Left colon (tissue), 2 donors: Measurements from ENCODE around the gene CD22. TPM values are rescaled to one million over a fixed set of nuclear protein-coding genes. Genes with fewer than 3 reads are reported as not detected.
A peak's percentile ranks its signal among the peaks of the same experiment; 100 is the strongest.
"Not testable (repeated sequence)": the region's sequence is repeated elsewhere in the genome, so short reads cannot be mapped to it uniquely, and the experiment has no call there.

Source experiments
- ATAC-seq: fragments of 200-7000 bp; cut with Tn5 transposase; one replicate; pipeline ENCODE4 v1.9.1; 2020; ENCODE audit warnings: mild to moderate bottlenecking, moderate library complexity
- DNase-seq, 2 donors: peaks; one replicate each; pipeline ENCODE4 v3.0.0-alpha.2; 2020
- intact Hi-C, 2 donors: fragments of 100-400 bp; cut with DNase I in 1 of 2; cut with micrococcal nuclease in 1 of 2; formaldehyde crosslinking; loops; one replicate each; pipeline versions ENCODE4 v1.11.2 to v1.14.0; 2022; cut with DNase I, micrococcal nuclease
- long read RNA-seq: library from polyadenylated mRNA; unstranded; transcript quantifications from one replicate; pipeline ENCODE4 v2.0.0, GENCODE V29; 2021
- total RNA-seq, 2 donors: library from RNA; stranded (reverse); fragmentation: NEBNext Ultra II Directional; extraction: Animal tissue kit (Norgen Biotek cat#: 25700); gene quantifications; one replicate each; pipeline ENCODE4 v1.2.1, GENCODE V29; 2021
- donor health status: DM: no; HTN: no; CAD: no.
- donor health status: DM: yes; HTN: yes; CAD: no.

Gene CD22
- total RNA-seq, result 1 to 10 TPM; 2.5 to 3.2 TPM
- long read RNA-seq, result 0 reads

DNA sequence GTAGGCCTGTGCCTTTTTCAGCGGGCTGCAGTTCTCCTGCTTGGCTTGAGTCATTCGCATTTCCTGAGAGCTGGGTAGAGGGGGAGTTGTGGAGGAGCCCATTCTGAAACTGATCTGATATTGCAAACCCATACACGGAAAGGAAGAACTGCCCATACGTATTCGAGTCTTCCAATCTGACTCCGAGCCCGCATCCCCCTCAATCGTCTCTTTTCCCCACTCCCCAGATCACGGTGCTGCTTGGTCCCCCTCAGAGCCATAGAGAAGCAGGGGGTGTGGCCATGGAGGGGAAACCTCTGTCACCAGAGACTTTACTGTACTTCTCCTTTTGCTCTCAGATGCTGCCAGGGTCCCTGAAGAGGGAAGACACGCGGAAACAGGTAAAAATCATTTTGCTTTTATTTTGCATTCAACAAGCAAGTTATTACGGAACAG is at the start of gene CD22:
CD22 (plus strand) TSS at position 337 of the 435 bp plus-strand sequence. CDS start 2,854 bp downstream, outside the sequence.
- ATAC-seq, result no peak
- intact Hi-C loops, result no loop called here
- peak in 1 of 2 donors; percentile 35 for DNase-seq

GRCh38 chr19:35279374-35279773 is 49.6 kb upstream of the CD22 start:
- ATAC-seq (no peak), DNase-seq (no peak)
- intact Hi-C loops, result loop anchor here in 1 of 2 donors (10.0 kb wide), 1 partner anchor 135 kb away; the partner anchor contains the start of gene FXYD7

DNA sequence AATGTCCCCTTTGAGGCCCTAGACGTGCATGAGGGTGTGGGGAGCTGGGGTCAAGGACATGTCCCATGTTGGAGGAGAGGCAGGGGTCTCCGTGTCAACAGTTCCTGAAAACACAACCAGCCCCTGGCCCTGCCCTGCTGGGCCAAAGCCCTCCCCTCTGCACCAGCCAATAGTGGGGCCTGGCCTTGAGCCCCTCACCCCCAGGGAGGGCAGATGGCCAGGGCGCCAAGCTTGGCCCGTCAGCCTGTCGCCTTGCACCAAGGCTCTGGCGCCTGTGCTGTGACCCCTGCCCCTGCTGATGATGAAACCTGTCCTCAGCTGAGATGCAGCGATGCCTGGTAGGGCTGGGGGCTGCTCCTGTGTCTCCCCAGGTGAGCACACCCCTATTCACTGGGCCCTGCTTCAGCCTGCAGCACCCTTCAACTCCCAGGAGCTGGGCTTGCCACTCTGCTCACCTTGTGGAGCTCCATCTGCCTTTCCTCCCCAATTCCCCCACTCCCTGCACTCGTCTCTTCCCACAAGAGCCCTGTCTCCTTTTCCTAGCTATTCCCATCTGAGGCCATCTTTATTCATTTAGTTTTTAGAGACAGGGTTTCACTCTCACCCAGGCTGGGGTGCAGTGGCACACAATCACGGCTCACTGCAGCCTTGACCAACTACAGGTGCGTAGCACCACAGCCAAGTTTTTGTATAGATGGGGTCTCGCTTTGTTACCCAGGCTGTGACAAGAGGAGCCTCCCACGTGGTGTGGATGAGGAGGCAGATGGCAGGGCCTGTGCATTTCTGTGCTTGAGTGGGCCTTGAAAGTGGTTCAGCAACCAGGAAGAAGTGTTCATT is 48.8 kb upstream of the CD22 start:
- intact Hi-C loops, result loop anchor here in 1 of 2 donors (10.0 kb wide), 1 partner anchor 135 kb away; the partner anchor contains the start of gene FXYD7
- ATAC-seq (peak; percentile 11), DNase-seq (no peak)

- DNase-seq (no peak), ATAC-seq (no peak)
- intact Hi-C loops, result no loop called here
Observed at GRCh38 chr19:35281303-35281702, 47.7 kb upstream of the CD22 start.

DNA sequence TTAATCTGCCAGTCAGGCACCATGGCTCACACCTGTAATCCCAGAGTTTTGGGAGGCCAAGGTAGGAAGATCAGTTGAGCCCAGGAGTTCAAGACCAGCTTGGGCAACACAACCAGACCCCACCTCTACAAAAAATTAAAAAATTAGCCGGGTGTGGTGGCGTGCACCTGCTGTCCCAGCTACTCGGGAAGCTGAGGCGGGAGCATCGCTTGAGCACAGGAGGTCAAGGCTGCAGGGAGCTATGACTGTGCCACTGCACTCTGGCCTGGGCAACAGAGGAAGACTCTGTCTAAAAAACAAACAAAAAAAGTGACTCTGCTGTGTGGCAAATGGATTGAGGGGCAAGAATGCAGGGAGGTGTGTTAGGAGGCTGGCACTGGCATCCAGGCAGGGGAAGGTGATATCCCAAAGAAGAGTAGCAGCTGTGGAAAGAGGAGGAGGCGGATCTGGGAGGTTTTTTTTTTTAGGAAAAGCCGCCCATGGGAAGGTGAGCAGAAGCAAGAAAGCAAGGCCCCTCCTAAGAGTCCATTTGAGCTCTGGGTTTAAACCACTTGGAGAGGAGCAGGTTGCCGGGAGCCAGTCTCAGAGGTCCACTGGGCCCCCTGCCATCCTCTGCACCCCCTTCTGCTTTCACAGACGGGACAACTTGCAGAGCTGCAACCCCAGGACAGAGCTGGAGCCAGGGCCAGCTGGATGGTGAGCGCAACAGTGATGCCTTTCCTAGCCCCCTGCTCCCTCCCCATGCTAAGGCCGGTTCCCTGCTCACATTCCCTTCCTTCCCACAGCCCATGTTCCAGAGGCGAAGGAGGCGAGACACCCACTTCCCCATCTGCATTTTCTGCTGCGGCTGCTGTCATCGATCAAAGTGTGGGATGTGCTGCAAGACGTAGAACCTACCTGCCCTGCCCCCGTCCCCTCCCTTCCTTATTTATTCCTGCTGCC is 44.6 kb upstream of the CD22 start:
- intact Hi-C loops, result no loop called here
- ATAC-seq (no peak), DNase-seq (no peak)

DNA sequence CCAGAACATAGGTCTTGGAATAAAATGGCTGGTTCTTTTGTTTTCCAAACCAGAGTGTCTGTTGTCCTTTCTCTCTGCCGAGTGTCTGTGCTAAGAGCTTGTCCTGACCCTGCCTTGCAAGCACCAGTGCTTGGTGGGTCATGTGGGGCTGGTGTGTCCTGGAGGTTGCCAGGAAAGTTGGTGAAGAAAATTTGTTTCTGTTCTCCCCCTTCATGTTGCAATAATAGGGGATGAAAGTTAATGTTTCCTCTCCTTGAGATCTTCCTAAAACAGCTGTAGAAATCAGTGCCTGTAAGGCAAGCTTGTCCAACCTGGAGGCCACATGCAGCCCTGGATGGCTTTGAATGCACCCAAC is 43.9 kb upstream of the CD22 start:
- ATAC-seq, result no peak
- DNase-seq, result no peak
- intact Hi-C loops, result no loop called here

GRCh38 chr19:35285465-35285864 is 43.5 kb upstream of the CD22 start:
- intact Hi-C loops, DNase-seq, ATAC-seq: not testable (repeated sequence)

GRCh38 chr19:35286101-35286500 is 42.9 kb upstream of the CD22 start:
- DNase-seq, ATAC-seq, intact Hi-C loops: not testable (repeated sequence)

GRCh38 chr19:35287713-35288112 is 41.3 kb upstream of the CD22 start:
- intact Hi-C loops, result no loop called here

GRCh38 chr19:35288331-35288730 is 40.7 kb upstream of the CD22 start:
- DNase-seq (no peak), ATAC-seq (no peak)
- intact Hi-C loops, result no loop called here

More at GRCh38 chr19:35287713-35288112, 41.3 kb upstream of the CD22 start:
- DNase-seq (no peak), ATAC-seq (no peak)

DNA sequence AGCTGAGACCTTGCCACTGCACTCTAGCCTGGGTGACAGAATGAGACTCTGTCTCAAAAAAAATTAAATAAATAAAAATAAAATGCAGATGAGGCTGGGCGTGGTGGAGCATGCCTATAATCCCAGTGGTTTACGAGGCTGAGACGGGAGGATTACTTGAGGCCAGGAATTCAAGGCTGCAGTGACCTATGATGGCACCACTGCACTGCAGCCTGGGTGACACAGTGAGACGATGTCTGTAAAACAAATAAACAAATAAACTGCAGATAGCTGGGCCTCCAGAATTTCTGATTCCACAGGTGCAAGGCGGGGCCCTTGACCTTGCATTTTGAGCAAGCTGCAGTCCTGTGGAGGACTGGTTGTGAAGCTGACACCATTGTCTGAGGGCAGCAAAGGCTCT is 40.1 kb upstream of the CD22 start:
- intact Hi-C loops, result no loop called here
- ATAC-seq (no peak), DNase-seq (no peak)

DNA sequence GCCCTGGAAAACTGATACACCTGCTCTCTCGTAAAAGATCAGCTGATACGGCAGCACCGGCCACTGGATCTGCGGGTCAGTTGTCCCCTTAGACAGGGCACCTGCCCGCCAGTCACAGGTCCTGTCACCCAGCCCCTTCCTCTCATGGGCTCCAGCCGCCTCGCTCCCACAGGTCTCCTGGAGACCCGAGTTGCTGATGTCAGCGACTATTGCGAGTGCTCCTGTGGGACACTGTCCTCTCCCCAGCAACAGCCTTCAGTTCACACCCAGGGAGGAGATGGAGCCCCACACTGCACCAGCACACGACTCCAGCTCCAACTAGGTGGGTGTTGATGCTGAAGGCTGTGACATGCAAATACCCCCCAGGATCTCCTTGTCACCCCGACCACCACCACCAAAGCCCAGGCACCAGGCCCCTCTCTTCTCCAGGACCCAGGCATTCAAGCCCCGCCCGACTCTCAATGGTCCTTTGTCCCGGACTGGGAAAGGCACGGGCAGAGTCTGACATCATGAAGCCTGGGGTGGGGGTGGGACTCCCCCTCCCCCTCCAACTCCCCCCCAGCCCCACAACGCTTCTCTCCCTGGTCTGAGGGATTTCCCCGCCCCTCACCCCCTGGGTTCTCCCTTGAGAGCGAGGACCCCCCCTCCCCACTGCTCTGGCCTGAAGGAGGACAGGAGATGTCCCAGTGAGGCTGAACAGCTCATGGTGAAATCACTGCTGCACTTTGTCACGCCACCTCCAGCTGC is 38.4 kb upstream of the CD22 start:
- intact Hi-C loops, result no loop called here
- ATAC-seq, result no peak
- no peak for DNase-seq

DNA sequence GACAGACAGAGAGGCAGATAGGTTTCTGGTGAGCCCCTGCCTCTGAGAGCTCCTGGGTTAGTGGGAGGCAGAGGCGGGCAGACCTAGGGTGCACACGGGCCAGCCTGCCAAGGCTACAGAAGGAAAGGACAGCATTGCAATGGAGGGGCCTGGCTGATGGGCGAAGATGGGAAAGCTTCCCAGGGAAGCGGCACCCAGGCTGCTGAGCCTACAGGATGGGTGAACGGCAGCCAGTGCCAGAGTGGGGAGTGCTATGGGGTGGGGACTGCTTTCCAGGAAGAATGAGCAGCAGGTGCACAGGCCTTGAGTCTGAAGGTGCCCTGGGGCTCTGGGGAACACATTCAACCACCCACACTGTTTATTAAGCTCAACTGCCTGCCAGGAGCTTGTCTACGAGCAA is 37.7 kb upstream of the CD22 start:
- intact Hi-C loops, result no loop called here
- no peak for ATAC-seq
- DNase-seq, result no peak

- intact Hi-C loops, result no loop called here
- DNase-seq, result no peak
- no peak for ATAC-seq
Observed at GRCh38 chr19:35291916-35292315, 37.1 kb upstream of the CD22 start, which contains the start of gene MAG. Gene MAG (plus strand): TSS chr19:35292161. CDS start chr19:35295409, 3,248 bp downstream.

- ATAC-seq, result no peak
- intact Hi-C loops, result no loop called here
- DNase-seq, result no peak
Observed at GRCh38 chr19:35292421-35293362, 36.3 kb upstream of the CD22 start.

DNA sequence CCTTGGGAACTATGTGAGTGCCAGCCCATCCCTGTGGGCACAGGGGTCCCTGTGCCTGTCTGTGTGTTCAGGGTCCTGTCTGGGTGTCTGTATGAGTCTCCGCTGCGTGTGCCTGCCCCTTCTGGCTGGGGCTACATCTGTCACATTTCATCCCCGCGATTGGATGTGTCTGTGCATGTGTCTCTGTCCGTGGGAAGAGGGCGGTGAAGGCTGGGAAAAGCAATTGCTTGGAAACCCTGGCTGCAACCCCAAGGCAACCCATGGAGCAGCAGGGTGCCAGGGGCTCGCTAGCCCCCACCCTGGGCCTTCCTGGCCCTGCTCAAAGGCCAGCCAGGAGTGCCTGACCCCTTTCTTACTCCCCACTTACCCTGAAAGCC is 35.6 kb upstream of the CD22 start:
- no peak for DNase-seq
- intact Hi-C loops, result no loop called here
- ATAC-seq, result no peak

DNA sequence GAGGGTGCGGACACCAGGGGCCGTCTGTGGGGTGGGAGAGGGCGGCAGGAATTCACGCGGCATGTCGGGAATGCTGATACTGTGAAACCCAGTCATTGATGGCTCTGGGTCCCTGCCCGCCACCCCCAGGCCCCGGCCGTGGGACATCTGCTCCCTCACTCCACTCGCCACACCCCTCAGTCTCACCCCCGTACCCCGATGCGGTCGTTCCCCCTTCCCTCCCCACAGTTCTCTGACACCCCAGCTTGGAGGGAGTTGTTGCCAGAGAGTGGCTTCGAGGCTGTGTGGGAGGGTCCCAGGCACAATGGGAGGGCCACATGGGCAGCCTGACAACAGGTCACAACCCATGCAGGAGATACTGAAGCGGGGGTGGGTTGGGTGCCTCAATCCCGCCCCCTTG is 35.2 kb upstream of the CD22 start:
- no peak for ATAC-seq
- intact Hi-C loops, result no loop called here
- DNase-seq, result no peak

DNA sequence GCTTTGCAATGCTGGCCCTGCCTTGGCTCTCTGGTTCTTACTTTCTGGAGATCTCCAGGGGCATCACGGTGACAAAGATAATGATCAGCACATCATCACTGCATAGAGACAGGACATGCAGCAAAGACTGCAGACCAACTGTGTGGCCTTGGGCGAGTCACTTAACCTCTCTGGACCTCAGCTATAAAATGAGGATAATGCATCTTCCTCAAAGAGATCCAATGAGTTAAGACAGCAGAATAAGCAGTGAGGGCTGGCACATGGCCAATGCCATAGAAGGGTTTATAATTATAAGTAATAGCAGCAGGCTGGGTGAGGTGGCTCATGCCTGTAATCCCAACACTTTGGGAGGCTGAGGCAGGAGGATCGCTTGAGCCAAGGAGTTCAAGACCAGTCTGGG is 34.7 kb upstream of the CD22 start:
- ATAC-seq, result no peak
- intact Hi-C loops, result no loop called here

More for the DNA sequence above, 34.7 kb upstream of the CD22 start:
- DNase-seq, result no peak
